Measurements from ENCODE around the gene CEP104. TPM values are rescaled to one million over a fixed set of nuclear protein-coding genes. Genes with fewer than 3 reads are reported as not detected.

CEP104 gene
- total RNA-seq, 4 donors from 2014 or later = 27.9 to 76.0 (median 33.9) TPM

GRCh38 chr1:3775490-3776230 lies 81.4 kb downstream of the CEP104 start:
- TF ChIP-seq, protein P1, sequence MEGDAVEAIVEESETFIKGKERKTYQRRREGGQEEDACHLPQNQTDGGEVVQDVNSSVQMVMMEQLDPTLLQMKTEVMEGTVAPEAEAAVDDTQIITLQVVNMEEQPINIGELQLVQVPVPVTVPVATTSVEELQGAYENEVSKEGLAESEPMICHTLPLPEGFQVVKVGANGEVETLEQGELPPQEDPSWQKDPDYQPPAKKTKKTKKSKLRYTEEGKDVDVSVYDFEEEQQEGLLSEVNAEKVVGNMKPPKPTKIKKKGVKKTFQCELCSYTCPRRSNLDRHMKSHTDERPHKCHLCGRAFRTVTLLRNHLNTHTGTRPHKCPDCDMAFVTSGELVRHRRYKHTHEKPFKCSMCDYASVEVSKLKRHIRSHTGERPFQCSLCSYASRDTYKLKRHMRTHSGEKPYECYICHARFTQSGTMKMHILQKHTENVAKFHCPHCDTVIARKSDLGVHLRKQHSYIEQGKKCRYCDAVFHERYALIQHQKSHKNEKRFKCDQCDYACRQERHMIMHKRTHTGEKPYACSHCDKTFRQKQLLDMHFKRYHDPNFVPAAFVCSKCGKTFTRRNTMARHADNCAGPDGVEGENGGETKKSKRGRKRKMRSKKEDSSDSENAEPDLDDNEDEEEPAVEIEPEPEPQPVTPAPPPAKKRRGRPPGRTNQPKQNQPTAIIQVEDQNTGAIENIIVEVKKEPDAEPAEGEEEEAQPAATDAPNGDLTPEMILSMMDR (IDR thresholded peaks at IDR 0.05; ENCODE audit: low read depth) = no peak

GRCh38 chr1:3774946-3775489 lies 82.0 kb downstream of the CEP104 start:
- TF ChIP-seq, protein P1 (IDR thresholded peaks at IDR 0.05; ENCODE audit: low read depth) = no peak

GRCh38 chr1:3774276-3774945 lies 82.6 kb downstream of the CEP104 start:
- TF ChIP-seq, protein P1 (IDR thresholded peaks at IDR 0.05; ENCODE audit: low read depth) = no peak

DNA sequence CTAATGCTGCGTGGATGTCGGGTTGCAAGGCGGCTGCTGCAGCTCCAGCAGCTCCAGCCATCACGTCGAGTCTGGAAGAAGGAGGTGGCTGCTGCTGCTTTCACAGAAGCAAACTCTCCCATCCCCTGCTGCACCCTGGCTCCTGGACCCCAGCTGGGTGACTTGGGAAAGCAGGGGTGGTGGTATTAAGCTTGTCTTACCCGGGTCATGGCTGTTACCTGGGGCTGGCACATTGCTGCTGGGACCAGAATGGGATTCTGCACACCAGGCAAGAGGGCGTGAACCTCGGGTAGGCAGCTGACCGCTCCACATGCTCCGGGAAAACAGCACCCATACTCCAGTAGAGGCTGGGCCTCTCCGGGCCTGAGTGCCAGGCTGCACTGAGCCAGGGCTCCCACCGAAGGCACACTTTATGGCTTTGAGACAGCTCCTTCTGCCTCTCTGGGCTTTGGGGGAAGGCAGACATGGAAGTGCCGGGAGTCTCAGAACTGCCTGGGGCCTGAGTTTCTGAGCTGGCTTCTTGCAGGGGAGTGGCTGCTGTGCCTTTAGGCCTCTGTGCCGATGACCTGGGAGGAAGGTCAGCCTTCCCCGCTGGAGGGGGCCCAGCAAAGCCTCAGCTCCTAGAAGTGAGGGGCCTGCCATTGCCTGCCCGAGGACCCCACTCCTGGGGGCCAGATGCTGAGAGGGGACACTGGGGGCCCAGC lies 83.3 kb downstream of the CEP104 start:
- TF ChIP-seq, protein P1 (IDR thresholded peaks at IDR 0.05; ENCODE audit: low read depth) = no peak

GRCh38 chr1:3772715-3773571 lies 84.1 kb downstream of the CEP104 start, which contains the start of gene SMIM1:
Gene SMIM1 (plus strand): TSS chr1:3772749. CDS start chr1:3775374, 2,625 bp downstream.
- TF ChIP-seq, protein P1 (IDR thresholded peaks at IDR 0.05; ENCODE audit: low read depth) = no peak

DNA sequence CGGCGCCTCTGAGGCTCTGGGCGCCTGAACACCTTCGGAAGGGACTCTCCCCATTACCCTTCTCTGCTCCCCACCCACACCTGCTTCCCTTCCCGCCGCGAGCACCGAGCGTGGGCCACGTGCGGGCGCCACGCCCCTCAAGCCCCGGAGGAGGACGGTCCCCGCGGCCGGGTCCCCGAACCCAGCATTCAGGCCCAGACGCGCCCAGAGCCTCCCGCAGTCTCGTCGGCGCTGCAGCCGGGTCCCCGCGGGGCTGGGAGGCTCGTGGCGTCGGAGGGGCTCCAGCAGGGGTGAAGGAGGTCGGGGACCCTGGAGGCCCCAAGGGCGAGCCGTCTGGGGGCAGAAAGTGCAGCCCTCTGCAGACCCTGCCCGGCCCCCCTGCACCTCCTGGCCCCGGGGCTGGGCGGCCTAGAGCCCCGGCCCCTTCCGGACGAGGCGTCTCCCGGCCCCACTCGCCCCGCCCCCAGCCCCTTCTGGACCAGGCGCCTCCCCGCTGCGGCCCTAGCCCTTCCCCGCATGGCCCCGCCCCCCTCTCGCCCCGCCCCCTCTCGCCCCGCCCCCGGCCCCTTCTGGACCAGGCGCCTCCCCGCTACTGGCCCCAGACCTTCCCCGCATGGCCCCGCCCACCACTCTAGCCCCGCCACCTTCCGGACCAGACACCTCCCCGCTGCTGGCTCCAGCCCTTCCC lies 84.8 kb downstream of the CEP104 start:
- TF ChIP-seq, protein P1 (IDR thresholded peaks at IDR 0.05; ENCODE audit: low read depth) = no peak

Measured in subcutaneous adipose tissue (tissue), 4 donors.